HEK293T (cell line): ENCODE data around the gene DVL2.

Experiments
- CTCF ChIA-PET: fragments of 350-600 bp; formaldehyde crosslinking; extraction: SDS; loops from one replicate; lab custom pipeline; 2021; ENCODE audit warnings: antibody characterized with exemption, inconsistent platforms; lab: Yijun Ruan, JAX
- POLR2A ChIA-PET: fragments of 350-600 bp; formaldehyde crosslinking; extraction: SDS; loops from one replicate; lab custom pipeline; 2020; ENCODE audit warnings: antibody characterized with exemption, inconsistent platforms; lab: Yijun Ruan, JAX
- DNase-seq: peaks from one replicate; pipeline ENCODE4 v3.0.0; 2012; ENCODE audit warnings: mixed read lengths; ENCODE audit errors: extremely low spot score
- ARNT ChIP-seq: fragments of 450-650 bp; IDR thresholded peaks from 2 replicates; pipeline ENCODE4 v1.6.1; 2017; ENCODE audit warnings: mild to moderate bottlenecking
- BHLHE40 ChIP-seq: fragments of 450-650 bp; IDR thresholded peaks from 2 replicates; pipeline ENCODE4 v1.6.1; 2016; ENCODE audit warnings: mild to moderate bottlenecking, moderate library complexity, borderline replicate concordance
- CTBP1 ChIP-seq: fragments of 450-650 bp; IDR thresholded peaks from 2 replicates; pipeline ENCODE4 v1.6.1; 2016; ENCODE audit warnings: borderline replicate concordance
- ELF4 ChIP-seq: fragments of 450-650 bp; IDR thresholded peaks from 2 replicates; pipeline ENCODE4 v1.6.1; 2017; ENCODE audit warnings: antibody characterized with exemption
- FOXA1 ChIP-seq: fragments of 450-650 bp; IDR thresholded peaks from 2 replicates; pipeline ENCODE4 v1.6.1; 2016; ENCODE audit warnings: mild to moderate bottlenecking
- FOXK2 ChIP-seq: fragments of 450-650 bp; IDR thresholded peaks from 2 replicates; pipeline ENCODE4 v1.6.1; 2016; ENCODE audit warnings: mild to moderate bottlenecking
- FOXM1 ChIP-seq: fragments of 450-650 bp; IDR thresholded peaks from 2 replicates; pipeline ENCODE4 v1.6.1; 2017; ENCODE audit warnings: mild to moderate bottlenecking, borderline replicate concordance
- HDGF ChIP-seq: fragments of 450-650 bp; IDR thresholded peaks from 2 replicates; pipeline ENCODE4 v1.6.1; 2017; ENCODE audit warnings: antibody characterized with exemption, borderline replicate concordance
- L3MBTL2 ChIP-seq: fragments of 450-650 bp; conservative IDR thresholded peaks from 2 replicates; pipeline ENCODE4 v1.6.1; 2016; ENCODE audit warnings: mild to moderate bottlenecking
- LEF1 ChIP-seq: fragments of 450-650 bp; IDR thresholded peaks from 2 replicates; pipeline ENCODE4 v1.6.1; 2017; ENCODE audit warnings: mild to moderate bottlenecking, borderline replicate concordance
- NFRKB ChIP-seq: fragments of 450-650 bp; IDR thresholded peaks from 2 replicates; pipeline ENCODE4 v1.6.1; 2016; ENCODE audit warnings: mild to moderate bottlenecking, moderate library complexity
- PKNOX1 ChIP-seq: fragments of 450-650 bp; IDR thresholded peaks from 2 replicates; pipeline ENCODE4 v1.6.1; 2016
- SP1 ChIP-seq: fragments of 450-650 bp; IDR thresholded peaks from 2 replicates; pipeline ENCODE4 v1.6.1; 2017
- SUZ12 ChIP-seq: fragments of 450-650 bp; IDR thresholded peaks from 2 replicates; pipeline ENCODE4 v1.6.1; 2016; ENCODE audit warnings: mild to moderate bottlenecking
- TARDBP ChIP-seq: fragments of 450-650 bp; IDR thresholded peaks from 2 replicates; pipeline ENCODE4 v1.6.1; 2016
- ZNF384 ChIP-seq: fragments of 450-650 bp; IDR thresholded peaks from 2 replicates; pipeline ENCODE4 v1.6.1; 2016

DVL2 gene

GRCh38 chr17:7239091-7240027 lies 5.0 kb upstream of the DVL2 start, which contains the start of gene PHF23:
PHF23 (minus strand) TSS chr17:7239457; CDS start chr17:7239279, 178 bp downstream.
- peak; percentile 96 for DNase-seq
- CTCF ChIA-PET: no interaction called here
- TF ChIP-seq ELF4 (peak; percentile 94), ZNF384 (no peak), FOXK2 (no peak), PKNOX1 (peak; percentile 72), TARDBP (no peak)
- POLR2A ChIA-PET: interaction anchor here (0.7 to 9.7 kb wide), 5 partner anchors 11 to 90 kb away, joined by 4 to 166 read pairs (median 13); partner anchors contain the start of genes ACADVL, CTDNEP1, DLG4 and ELP5

- no peak for DNase-seq
- POLR2A ChIA-PET: interaction anchor here (1.2 to 9.7 kb wide), 4 partner anchors 12 to 91 kb away, joined by 5 to 166 read pairs (median 32); partner anchors contain the start of genes ACADVL, CTDNEP1, DLG4 and ELP5
These were observed 4.2 kb upstream of the DVL2 start for GRCh38 chr17:7238420-7239090.

GRCh38 chr17:7237761-7238419 lies 3.6 kb upstream of the DVL2 start:
- POLR2A ChIA-PET: interaction anchor here (1.1 to 9.7 kb wide), 4 partner anchors 12 to 71 kb away, joined by 3 to 166 read pairs (median 32); partner anchors contain the start of genes ACADVL, CTDNEP1, DLG4 and ELP5

More at GRCh38 chr17:7238420-7239090, 4.2 kb upstream of the DVL2 start:
- TF ChIP-seq FOXA1 (no peak), LEF1 (no peak), NFRKB (no peak), HDGF (no peak), TARDBP (no peak), SUZ12 (no peak), CTBP1 (no peak), ZNF384 (no peak), SP1 (no peak)
- CTCF ChIA-PET: no interaction called here

GRCh38 chr17:7237266-7237760 lies 3.0 kb upstream of the DVL2 start:
- ChIA-PET POLR2A (interaction anchor here (1.1 to 9.7 kb wide), 3 partner anchors 13 to 71 kb away, joined by 3 to 166 read pairs (median 52); partner anchors contain the start of genes ACADVL, CTDNEP1, DLG4 and ELP5), CTCF (no interaction called here)
- no peak for DNase-seq
- no peak for TF ChIP-seq SUZ12
- TF ChIP-seq LEF1: no peak
- TF ChIP-seq TARDBP: no peak
- TF ChIP-seq PKNOX1: no peak
- TF ChIP-seq FOXK2: no peak
- no peak for TF ChIP-seq NFRKB
- no peak for TF ChIP-seq FOXA1
- no peak for TF ChIP-seq HDGF
- TF ChIP-seq BHLHE40: no peak
- no peak for TF ChIP-seq ARNT
- TF ChIP-seq ELF4: no peak
- TF ChIP-seq FOXM1: no peak
- no peak for TF ChIP-seq ZNF384
- no peak for TF ChIP-seq SP1
- no peak for TF ChIP-seq L3MBTL2
- TF ChIP-seq CTBP1: no peak

More at GRCh38 chr17:7237761-7238419, 3.6 kb upstream of the DVL2 start:
- DNase-seq: peak; percentile 38
- TF ChIP-seq ZNF384 (no peak), CTBP1 (no peak), ARNT (no peak), PKNOX1 (no peak)
- CTCF ChIA-PET: no interaction called here

- no peak for DNase-seq
- no peak for TF ChIP-seq PKNOX1
- no peak for TF ChIP-seq BHLHE40
- no peak for TF ChIP-seq TARDBP
- no peak for TF ChIP-seq HDGF
- no peak for TF ChIP-seq SUZ12
- no peak for TF ChIP-seq FOXA1
- TF ChIP-seq SP1: no peak
- no peak for TF ChIP-seq NFRKB
- no peak for TF ChIP-seq FOXM1
- TF ChIP-seq FOXK2: no peak
- TF ChIP-seq ZNF384: no peak
- no peak for TF ChIP-seq ELF4
- TF ChIP-seq ARNT: no peak
- no peak for TF ChIP-seq CTBP1
- TF ChIP-seq LEF1: no peak
- TF ChIP-seq L3MBTL2: no peak
- ChIA-PET CTCF (interaction anchor here (0.9 kb wide), 1 partner anchor 16 kb away, joined by 4 read pairs; no protein-coding TSS in a partner anchor), POLR2A (interaction anchor here (9.7 kb wide), 1 partner anchor 15 kb away, joined by 166 read pairs; the partner anchor contains the start of genes ACADVL and DLG4)
These were observed 2.5 kb upstream of the DVL2 start for GRCh38 chr17:7236808-7237207.
